ENCODE data around the gene TRIM72. TPM values are rescaled to one million over a fixed set of nuclear protein-coding genes. Genes with fewer than 3 reads are reported as not detected.

Gene TRIM72
- total and polyA plus RNA-seq, 2 of the 8 experiments (the other 6 are each of a cell fraction or from before 2014, with no cell fraction given), result 0.57 to 2.1 TPM

DNA sequence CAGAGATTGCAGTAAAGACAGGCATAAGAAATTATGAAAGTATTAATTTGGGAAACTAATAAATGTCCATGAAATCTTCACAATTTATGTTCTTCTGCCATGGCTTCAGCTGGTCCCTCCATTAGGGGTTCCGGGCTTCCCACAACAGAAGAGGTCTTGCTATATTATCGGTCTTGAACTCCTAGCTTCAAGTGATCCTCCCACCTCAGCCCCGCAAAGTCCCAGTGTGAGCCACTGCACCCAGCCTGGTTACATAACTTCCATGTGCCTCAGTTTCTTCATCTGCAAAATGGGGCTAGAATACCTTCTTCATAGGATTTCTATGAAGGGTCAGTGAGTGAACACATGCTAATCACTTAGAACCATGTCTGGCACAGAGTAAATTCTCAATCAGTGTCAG lies 32.4 kb downstream of the TRIM72 start:
- no peak overlapping the region for H3K14ac ChIP-seq (ENCODE audit: insufficient read length)
- no peak overlapping the region for H4K8ac ChIP-seq (ENCODE audit: extremely low read depth, insufficient read depth, low read length)
- no peaks in the 10 kb centered on the region for H3K36me3 ChIP-seq (ENCODE audit: control insufficient read depth in 2 of 4, insufficient read depth in 4 of 4, low read length in 3 of 4)
- H2AK5ac ChIP-seq (ENCODE audit: low read depth, low read length), result no peak overlapping the region
- H3K23me2 ChIP-seq (ENCODE audit: low read depth, low read length), result no peaks in the 10 kb centered on the region
- peak overlapping the region; percentile 92; the same call in 1 of the 2 replicates for H2BK20ac ChIP-seq (ENCODE audit: low read length)
- H3K4me1 ChIP-seq (replicated peaks in 1 of 4; ENCODE audit: control insufficient read depth in 3 of 4, insufficient read depth in 4 of 4, low read length in 3 of 4), result peaks cover 0 to 18% (median 3%) of the 10 kb centered on the region in 4 experiments; a peak in 5 of 7 replicates
- H3K79me1 ChIP-seq (ENCODE audit: low read depth, low read length), result no peaks in the 10 kb centered on the region
- H3K9ac ChIP-seq (replicated peaks in 1 of 4; ENCODE audit: extremely low read depth in 1 of 4, low read depth in 3 of 4, low read length in 3 of 4), result no peak overlapping the region
- peak overlapping the region; percentile 99 for H2BK120ac ChIP-seq (replicated peaks; ENCODE audit: low read depth, low read length)
- H4K20me1 ChIP-seq (replicated peaks in 1 of 2; ENCODE audit: control insufficient read depth in 1 of 2, insufficient read depth in 2 of 2, low read length in 2 of 2), result no peaks in the 10 kb centered on the region
- H3K4ac ChIP-seq (replicated peaks; ENCODE audit: insufficient read length, low read depth, low read length), result peak overlapping the region; percentile 99
- ChIA-PET CTCF (ENCODE audit: partially characterized antibody) (interaction anchor here (0.8 kb wide), 1 partner anchor 86 kb away, joined by 3 read pairs; no protein-coding TSS in a partner anchor), POLR2A (ENCODE audit: partially characterized antibody) (interaction anchor here (1.5 kb wide), 1 partner anchor 66 kb away, joined by 3 read pairs; no protein-coding TSS in a partner anchor)
- no peak overlapping the region for H2BK15ac ChIP-seq (ENCODE audit: low read length)
- FAIRE-seq (no peak), DNase-seq (ENCODE audit: low read depth in 1 of 2, low spot score in 2 of 2) (no peak)
- H3K27ac ChIP-seq (ENCODE audit: low read depth, low read length), result no peak overlapping the region
- H3K23ac ChIP-seq (ENCODE audit: insufficient read length), result no peak overlapping the region
- H4K5ac ChIP-seq (ENCODE audit: insufficient read length, low read depth, low read length), result no peak overlapping the region
- peak overlapping the region; percentile 96 for H4K91ac ChIP-seq (replicated peaks; ENCODE audit: insufficient read length, low read length)
- no peak overlapping the region for H2AFZ ChIP-seq (ENCODE audit: low read length)
- WGBS, 2 experiments (ENCODE audit: extremely low coverage in 1 of 2, insufficient coverage in 1 of 2, insufficient read length in 1 of 2, insufficient replicate concordance in 2 of 2, low coverage in 1 of 2, low lambda C conversion rate in 2 of 2, missing lambda C conversion rate in 1 of 2), result 78% methylated on average over 3 of the region's 3 CpGs; no CpG with 5 or more reads in 1 of the 2 experiments
- H3K27me3 ChIP-seq (replicated peaks in 1 of 4; ENCODE audit: control insufficient read depth in 3 of 4, extremely low read depth in 1 of 4, insufficient read depth in 3 of 4, low read length in 3 of 4), result peaks cover 0 to 3% (median 0%) of the 10 kb centered on the region in 4 experiments; a peak in 1 of 7 replicates
- H3K4me2 ChIP-seq (ENCODE audit: insufficient read depth in 1 of 2, low read depth in 2 of 2, low read length in 2 of 2), result 0 out of 4 replicates have a peak overlapping the region, but pooled peaks of 1 of the 2 experiments have one; percentile 8
- H2BK5ac ChIP-seq (ENCODE audit: low read depth, low read length), result no peak overlapping the region; the same call in 1 of the 2 replicates
- no peak overlapping the region for H3K18ac ChIP-seq (ENCODE audit: extremely low read depth, low read length)
- no peak overlapping the region for H3K56ac ChIP-seq (replicated peaks; ENCODE audit: insufficient read length, low read depth, low read length)
- no peak overlapping the region for H2BK12ac ChIP-seq (ENCODE audit: low read depth, low read length)
- TF ChIP-seq HDAC6 (IDR thresholded peaks at IDR 0.05; ENCODE audit: low read depth, low read length), result no peak
- peak; percentile 72; the same call in 1 of the 2 replicates for TF ChIP-seq KDM1A (IDR thresholded peaks at IDR 0.05; ENCODE audit: borderline replicate concordance, low read length)
- no peak for TF ChIP-seq SUZ12 (IDR thresholded peaks at IDR 0.05; ENCODE audit: low read length)
- TF ChIP-seq EZH2 (IDR thresholded peaks at IDR 0.05; ENCODE audit: low read depth, low read length, severe bottlenecking), result no peak
- no peak for TF ChIP-seq SIX5 (IDR thresholded peaks at IDR 0.05; ENCODE audit: low read depth, low read length)
- H3K79me2 ChIP-seq (ENCODE audit: control insufficient read depth in 1 of 2, insufficient read depth in 2 of 2, low read length in 2 of 2), result no peaks in the 10 kb centered on the region
- H3K4me3 ChIP-seq (ENCODE audit: extremely low read depth in 1 of 4, insufficient read depth in 2 of 4, low read depth in 3 of 4, low read length in 4 of 4), result no peak overlapping the region
- H3K9me3 ChIP-seq (ENCODE audit: insufficient read depth in 2 of 2, low read depth in 1 of 2, low read length in 1 of 2), result no peaks in the 10 kb centered on the region

Data from H1 (cell line).